Pancreas (tissue), 10 donors: ENCODE data around the gene HSPA12A. TPM values are rescaled to one million over a fixed set of nuclear protein-coding genes. Genes with fewer than 3 reads are reported as not detected.

Experiments
- ATAC-seq, 4 donors: fragments of 200-7000 bp; cut with Tn5 transposase; one replicate each; pipeline versions ENCODE4 v1.8.0 to v1.9.1; 2020; ENCODE audit warnings: mild to moderate bottlenecking in 4 of 4, moderate library complexity in 4 of 4
- DNase-seq, 6 donors: peaks; one replicate each; pipeline ENCODE4 v3.0.0-alpha.2; 2020
- FAIRE-seq: peaks from 2 replicates; lab custom pipeline; 2012; peaks lifted over from hg19 to GRCh38; lab: Jason Lieb, UNC
- H3K27ac ChIP-seq, 4 donors: fragments of 200-600 bp; sonication (generic); 1 replicate in 3 of 4; 2 replicates in 1 of 4; pipeline versions ENCODE4 v1.5.0 to v1.8.0; 2020
- H3K27me3 ChIP-seq, 4 donors: fragments of 200-600 bp; one replicate each; pipeline ENCODE4 v1.8.0; 2021
- H3K36me3 ChIP-seq, 3 donors: fragments of 200-600 bp; sonication (generic) in 1 of 3; one replicate each; pipeline versions ENCODE4 v1.5.0 to v1.8.0; 2020 to 2021
- H3K4me1 ChIP-seq, 3 donors: fragments of 200-600 bp; one replicate each; pipeline ENCODE4 v1.8.0; 2021
- H3K4me3 ChIP-seq, 4 donors: fragments of 200-600 bp; sonication (generic) in 2 of 4; one replicate each; pipeline versions ENCODE4 v1.5.0 to v1.8.0; 2020 to 2021
- H3K9me3 ChIP-seq, 4 donors: fragments of 200-600 bp; one replicate each; pipeline ENCODE4 v1.8.0; 2021
- WGBS, 2 donors: extraction: QIAGEN DNeasy Blood & Tissue Kit; methylation state at CpG; one replicate each; pipeline ENCODE4 v1.1.7; 2013; 5-methylcytosine and 5-hydroxymethylcytosine counted together
- intact Hi-C, 3 donors: fragments of 100-400 bp; cut with DNase I; formaldehyde crosslinking; loops; one replicate each; pipeline versions ENCODE4 v1.11.1 to v1.14.2; 2022
- polyA plus RNA-seq, 2 donors: library from polyadenylated mRNA; stranded (reverse); fragments of 200-250 nt; gene quantifications; one replicate each; pipeline ENCODE4 v1.2.3, GENCODE V29; 2013
- total RNA-seq, 6 donors: library from RNA; stranded (reverse); fragmentation: NEBNext Ultra II Directional in 4 of 6; extraction: Animal tissue kit (Norgen Biotek cat#: 25700) in 4 of 6; gene quantifications; one replicate each; pipeline versions ENCODE4 v1.2.1 to v1.2.4, GENCODE V29; 2021 to 2023
- TF ChIP-seq, protein P1 (sequence below), 4 donors: fragments of 200-600 bp; sonication (generic) in 3 of 4; IDR thresholded peaks; one replicate each; pipeline versions ENCODE4 v1.5.0 to v1.8.0; 2021; ENCODE audit warnings: antibody characterized with exemption in 4 of 4
- donor health status: healthy with polysubstance abuse.
- donor health status: DM: no; HTN: no; CAD: no; lungs with moderate emphysema.
- donor health status: DM: no; HTN: no; CAD: no.
- donor health status: control.
- donor health status: control.
- donor health status: Bipolar disorder and iron deficiency.
- donor health status: DM: yes; HTN: yes; CAD: no.
- donor health status: DM: no; HTN: no; CAD: no.
- donor health status: DM: no; HTN: no; CAD: no.
- donor health status: DM: yes; HTN: yes; CAD: no.

The HSPA12A gene
- total and polyA plus RNA-seq, 8 donors: 2.7 to 8.2 (median 4.0) TPM

DNA sequence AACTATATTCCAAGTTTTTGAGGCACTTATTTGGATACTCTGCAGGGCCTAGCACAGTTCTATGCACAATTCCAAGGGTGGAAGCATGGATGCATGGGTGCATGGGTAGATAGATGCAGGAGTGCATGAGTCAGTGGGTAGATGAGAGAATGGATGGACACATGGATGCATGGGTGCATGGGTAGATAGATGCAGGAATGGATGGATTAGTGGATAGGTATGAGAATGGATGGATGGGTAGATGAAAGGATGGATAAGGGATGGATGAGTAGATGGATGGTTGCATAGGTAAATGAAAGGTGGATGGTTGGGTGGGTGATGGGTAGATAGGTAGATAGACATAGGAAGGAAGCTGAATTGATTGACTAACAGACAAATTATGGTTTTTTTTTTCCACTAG lies 106.0 kb downstream of the HSPA12A start:
- H3K4me3 ChIP-seq: peak overlapping the region in 2 of 4 donors; percentile 15 to 22
- peaks cover 3 to 38% (median 6%) of the 10 kb centered on the region in 3 donors for H3K36me3 ChIP-seq
- H3K9me3 ChIP-seq: no peaks in the 10 kb centered on the region
- ATAC-seq (peak in 1 of 4 donors; percentile 1), FAIRE-seq (no peak), DNase-seq (no peak)
- peaks cover 0 to 8% (median 0%) of the 10 kb centered on the region in 3 donors for H3K4me1 ChIP-seq
- intact Hi-C loops: no loop called here
- TF ChIP-seq, protein P1, sequence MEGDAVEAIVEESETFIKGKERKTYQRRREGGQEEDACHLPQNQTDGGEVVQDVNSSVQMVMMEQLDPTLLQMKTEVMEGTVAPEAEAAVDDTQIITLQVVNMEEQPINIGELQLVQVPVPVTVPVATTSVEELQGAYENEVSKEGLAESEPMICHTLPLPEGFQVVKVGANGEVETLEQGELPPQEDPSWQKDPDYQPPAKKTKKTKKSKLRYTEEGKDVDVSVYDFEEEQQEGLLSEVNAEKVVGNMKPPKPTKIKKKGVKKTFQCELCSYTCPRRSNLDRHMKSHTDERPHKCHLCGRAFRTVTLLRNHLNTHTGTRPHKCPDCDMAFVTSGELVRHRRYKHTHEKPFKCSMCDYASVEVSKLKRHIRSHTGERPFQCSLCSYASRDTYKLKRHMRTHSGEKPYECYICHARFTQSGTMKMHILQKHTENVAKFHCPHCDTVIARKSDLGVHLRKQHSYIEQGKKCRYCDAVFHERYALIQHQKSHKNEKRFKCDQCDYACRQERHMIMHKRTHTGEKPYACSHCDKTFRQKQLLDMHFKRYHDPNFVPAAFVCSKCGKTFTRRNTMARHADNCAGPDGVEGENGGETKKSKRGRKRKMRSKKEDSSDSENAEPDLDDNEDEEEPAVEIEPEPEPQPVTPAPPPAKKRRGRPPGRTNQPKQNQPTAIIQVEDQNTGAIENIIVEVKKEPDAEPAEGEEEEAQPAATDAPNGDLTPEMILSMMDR (IDR thresholded peaks at IDR 0.05): no peak
- H3K27me3 ChIP-seq: no peaks in the 10 kb centered on the region
- no peak overlapping the region for H3K27ac ChIP-seq

DNA sequence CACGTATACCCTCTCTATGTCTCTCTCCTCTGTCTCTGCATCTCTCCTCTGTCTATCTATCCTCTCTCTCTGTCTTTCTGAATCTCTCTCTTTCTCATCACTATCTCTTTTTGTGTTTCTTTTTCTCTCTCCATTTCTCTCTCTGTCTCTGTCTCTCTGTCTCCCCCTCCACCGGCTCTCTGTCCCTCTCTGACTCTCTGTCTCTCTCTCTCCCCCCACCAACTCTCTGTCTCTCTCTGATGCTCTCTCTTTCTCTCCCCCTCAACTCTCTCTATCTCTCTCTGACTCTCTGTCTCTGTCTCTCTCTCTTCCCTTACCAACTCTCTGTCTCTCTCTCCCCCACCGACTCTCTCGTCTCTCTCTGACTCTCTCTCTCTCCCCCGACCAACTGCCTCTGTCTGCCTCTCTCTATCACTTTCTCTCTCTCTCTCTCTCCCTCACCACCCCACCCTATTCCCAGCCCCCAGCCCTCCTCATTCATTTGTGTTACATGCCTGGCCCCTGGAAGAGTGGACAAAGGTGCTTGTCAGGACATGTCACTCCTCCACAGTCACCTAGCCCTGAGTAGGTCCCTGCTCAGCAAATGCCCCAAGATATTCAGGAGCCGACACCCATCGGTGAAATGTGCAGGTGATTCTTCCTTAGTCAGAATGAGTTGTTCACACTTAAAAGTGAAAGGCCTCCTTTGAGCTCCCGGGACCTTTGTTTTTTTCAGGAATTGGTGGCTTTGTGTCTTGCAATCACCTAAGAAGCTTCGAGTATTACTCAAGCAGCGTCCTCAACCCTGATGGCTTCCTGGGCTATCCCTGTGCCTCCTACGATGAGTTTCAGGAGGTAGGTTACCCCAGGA lies 108.0 kb downstream of the HSPA12A start:
- TF ChIP-seq, protein P1 (IDR thresholded peaks at IDR 0.05): no peak
- peaks cover 0 to 4% (median 0%) of the 10 kb centered on the region in 3 donors for H3K4me1 ChIP-seq
- 36 to 39% methylated on average over 11 of the region's 11 CpGs for WGBS, 2 donors
- no peak for FAIRE-seq
- H3K27me3 ChIP-seq: no peaks in the 10 kb centered on the region
- intact Hi-C loops: no loop called here
- ATAC-seq: no peak
- no peaks in the 10 kb centered on the region for H3K9me3 ChIP-seq
- peak in 1 of 6 donors; percentile 29 for DNase-seq
- H3K27ac ChIP-seq: peak overlapping the region in 1 of 4 donors; percentile 27
- H3K4me3 ChIP-seq: peak overlapping the region in 2 of 4 donors; percentile 8 to 18
- peaks cover 3 to 37% (median 13%) of the 10 kb centered on the region in 3 donors for H3K36me3 ChIP-seq

DNA sequence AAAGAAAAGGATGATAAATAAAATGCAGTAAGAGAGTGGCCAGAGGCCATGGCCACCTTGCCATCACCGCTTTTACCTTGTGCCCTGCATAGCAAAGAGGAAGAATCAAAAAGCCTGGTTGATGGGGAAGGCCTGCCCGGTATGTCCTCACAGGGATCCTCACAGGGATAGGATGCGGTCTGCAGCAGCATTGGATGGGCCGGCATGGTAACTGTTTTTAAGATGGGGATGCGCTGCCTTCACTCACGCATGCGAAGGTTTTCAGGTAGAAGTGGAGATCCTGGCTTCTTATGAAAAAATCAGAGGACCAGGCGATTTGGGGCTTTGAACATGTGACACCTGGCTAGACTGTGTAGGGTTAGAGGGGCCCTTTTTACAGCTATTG lies 109.2 kb downstream of the HSPA12A start:
- Histone ChIP-seq H3K27ac (no peak overlapping the region), H3K27me3 (no peaks in the 10 kb centered on the region), H3K4me3 (no peak overlapping the region), H3K9me3 (no peaks in the 10 kb centered on the region), H3K36me3 (peaks cover 3 to 39% (median 13%) of the 10 kb centered on the region in 3 donors), H3K4me1 (peaks cover 0 to 4% (median 0%) of the 10 kb centered on the region in 3 donors)
- WGBS, 2 donors: 50 to 52% methylated on average over 8 of the region's 8 CpGs
- TF ChIP-seq, protein P1 (IDR thresholded peaks at IDR 0.05): no peak
- DNase-seq (peak in 3 of 6 donors; percentile 55 to 58 (median 56)), ATAC-seq (peak in 3 of 4 donors; percentile 2 to 9 (median 2)), FAIRE-seq (no peak)
- intact Hi-C loops: no loop called here

DNA sequence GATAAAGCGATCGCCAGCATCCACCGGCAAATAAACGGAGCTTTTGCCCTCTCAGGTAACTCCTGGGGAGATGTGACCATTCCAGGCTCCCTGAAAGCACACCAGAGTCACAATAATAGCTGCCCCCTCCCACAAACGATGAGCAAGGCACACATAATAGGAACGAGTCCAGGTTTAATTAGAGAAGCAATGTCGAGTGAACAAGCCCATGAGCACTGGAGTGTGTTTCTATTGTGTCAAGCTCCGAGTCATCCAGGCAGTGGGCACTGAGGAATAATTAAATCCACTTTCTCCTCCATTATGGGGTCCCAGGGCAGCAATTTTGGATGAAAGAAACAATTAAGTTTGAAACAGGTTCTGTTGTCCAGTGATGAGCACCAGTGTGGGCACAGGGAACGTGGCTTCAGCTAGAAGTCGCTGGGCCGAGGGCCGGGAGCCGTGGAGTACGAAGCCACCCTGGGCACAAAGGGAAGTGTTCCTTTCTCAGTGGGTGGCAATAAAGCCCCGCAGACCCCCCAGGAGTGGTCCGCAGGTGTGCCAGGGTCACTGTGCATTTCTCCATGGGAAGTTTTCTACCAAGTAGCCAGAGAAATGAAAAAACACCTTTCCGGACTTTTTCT lies 109.7 kb downstream of the HSPA12A start:
- intact Hi-C loops: no loop called here
- H3K27ac ChIP-seq: peak overlapping the region in 1 of 4 donors; percentile 23
- ATAC-seq (peak in 3 of 4 donors; percentile 3 to 13 (median 4)), DNase-seq (peak in 3 of 6 donors; percentile 38 to 81 (median 59)), FAIRE-seq (no peak)
- TF ChIP-seq, protein P1 (IDR thresholded peaks at IDR 0.05): no peak
- WGBS, 2 donors: 45% methylated on average over 17 of the region's 17 CpGs
- H3K9me3 ChIP-seq: no peaks in the 10 kb centered on the region
- H3K4me3 ChIP-seq: no peak overlapping the region
- H3K36me3 ChIP-seq: peaks cover 3 to 38% (median 8%) of the 10 kb centered on the region in 3 donors
- no peaks in the 10 kb centered on the region for H3K27me3 ChIP-seq
- H3K4me1 ChIP-seq: peaks cover 0 to 4% (median 0%) of the 10 kb centered on the region in 3 donors
